ENCODE results near the gene PEX16. TPM values are rescaled to one million over a fixed set of nuclear protein-coding genes. Genes with fewer than 3 reads are reported as not detected.

The PEX16 gene
- total RNA-seq, 1 experiment from 2014 or later = 33.2 TPM

DNA sequence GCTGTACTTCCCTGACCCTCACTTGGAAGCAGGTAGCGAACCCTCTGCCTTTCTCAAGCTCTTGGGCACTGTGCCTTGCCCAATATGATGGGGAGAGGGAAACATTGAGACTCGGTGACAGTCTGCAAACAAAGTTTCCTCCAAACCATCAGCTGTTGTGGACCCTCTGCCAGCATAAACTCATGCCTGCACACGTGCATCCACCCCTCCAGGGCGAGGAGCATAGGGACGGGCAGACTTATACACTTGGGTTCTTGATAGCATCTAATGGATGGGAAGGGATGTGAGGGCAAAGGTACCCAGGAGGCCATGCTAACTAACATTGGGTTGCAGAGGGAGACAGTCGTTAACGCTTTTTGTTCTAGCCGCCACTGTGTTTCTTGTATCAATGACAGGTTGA is 40.5 kb downstream of the PEX16 start:
- H3K4me3 ChIP-seq (replicated peaks in 1 of 2; ENCODE audit: low read depth in 1 of 2, low read length in 2 of 2) = no peak overlapping the region
- no peaks in the 10 kb centered on the region for H3K27me3 ChIP-seq (ENCODE audit: insufficient read depth, low read length)
- H3K9me3 ChIP-seq (ENCODE audit: control insufficient read depth in 1 of 2, insufficient read depth in 1 of 2, low read depth in 1 of 2, low read length in 2 of 2) = no peaks in the 10 kb centered on the region
- CTCF ChIA-PET = no interaction called here
- RAD21 ChIA-PET (ENCODE audit: low non-redundant PET in 1 of 2, low total read pairs in 2 of 2, uncharacterized antibody in 2 of 2, unreplicated experiment in 2 of 2) = no interaction called here
- no peaks in the 10 kb centered on the region for H4K20me1 ChIP-seq (ENCODE audit: insufficient read depth)
- POLR2A ChIA-PET = no interaction called here
- ATAC-seq = no peak
- no peak overlapping the region for H3K4me2 ChIP-seq (ENCODE audit: low read length)
- H3K9ac ChIP-seq (ENCODE audit: low read length) = no peak overlapping the region
- peaks cover 25 to 34% of the 10 kb centered on the region in 2 experiments for H3K4me1 ChIP-seq (ENCODE audit: control insufficient read depth in 1 of 2, insufficient read depth in 2 of 2, low read length in 2 of 2)
- no peaks in the 10 kb centered on the region for H3K79me2 ChIP-seq (ENCODE audit: insufficient read depth, low read length)
- H3K27ac ChIP-seq (ENCODE audit: low read depth, low read length) = no peak overlapping the region
- intact Hi-C loops (cut with micrococcal nuclease) = no loop called here
- peaks cover 5 to 13% of the 10 kb centered on the region in 2 experiments; a peak in 3 of 4 replicates for H3K36me3 ChIP-seq (ENCODE audit: control insufficient read depth in 1 of 2, insufficient read depth in 2 of 2, low read length in 2 of 2)
- DNase-seq (ENCODE audit: low read depth, low spot score) = no peak
- no peak overlapping the region for H2AFZ ChIP-seq (ENCODE audit: low read depth, low read length, poor library complexity, severe bottlenecking)
- no TSS peak for BruUV-seq (replicated peaks)
- no peak for TF ChIP-seq ZFX (IDR thresholded peaks at IDR 0.05)
- TF ChIP-seq, protein P1, sequence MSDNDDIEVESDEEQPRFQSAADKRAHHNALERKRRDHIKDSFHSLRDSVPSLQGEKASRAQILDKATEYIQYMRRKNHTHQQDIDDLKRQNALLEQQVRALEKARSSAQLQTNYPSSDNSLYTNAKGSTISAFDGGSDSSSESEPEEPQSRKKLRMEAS (IDR thresholded peaks at IDR 0.05) = no peak
- no peak for TF ChIP-seq EGR1 (IDR thresholded peaks at IDR 0.05; ENCODE audit: low read depth)
- no peak for TF ChIP-seq CBX3 (IDR thresholded peaks at IDR 0.05; ENCODE audit: low read depth)
- no peak for TF ChIP-seq POLR2AphosphoS5 (IDR thresholded peaks at IDR 0.05; ENCODE audit: low read depth, low read length)
- TF ChIP-seq POLR2A (IDR thresholded peaks at IDR 0.05; ENCODE audit: borderline replicate concordance, extremely low read depth, insufficient read depth, insufficient read length) = no peak
- no peak for TF ChIP-seq SIN3A (IDR thresholded peaks at IDR 0.05; ENCODE audit: low read depth)
- no peaks in the 10 kb centered on the region for H3K9me2 ChIP-seq (ENCODE audit: insufficient read depth)

DNA sequence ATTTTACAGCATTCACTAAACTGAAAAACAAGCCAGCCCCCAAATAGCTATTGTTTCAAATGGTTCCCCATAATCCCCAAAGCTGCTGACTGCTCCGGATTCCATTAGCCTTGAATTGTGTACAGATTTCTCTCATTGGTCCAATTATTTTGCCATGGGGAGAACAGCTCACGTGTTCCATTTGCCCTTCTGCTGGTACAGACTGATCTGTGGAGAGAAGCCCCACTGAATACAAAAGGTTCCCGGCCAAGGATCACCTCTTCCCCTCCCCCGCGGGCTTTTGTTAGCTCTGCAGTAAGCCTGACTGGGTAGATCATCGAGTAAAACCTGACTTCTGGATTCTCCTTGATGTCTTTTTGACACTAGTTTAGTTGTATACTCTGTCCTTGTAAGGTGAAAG is 41.3 kb downstream of the PEX16 start:
- H3K4me1 ChIP-seq (ENCODE audit: control insufficient read depth in 1 of 2, insufficient read depth in 2 of 2, low read length in 2 of 2) = peaks cover 20 to 28% of the 10 kb centered on the region in 2 experiments
- ATAC-seq (no peak), DNase-seq (ENCODE audit: low read depth, low spot score) (no peak)
- no peaks in the 10 kb centered on the region for H4K20me1 ChIP-seq (ENCODE audit: insufficient read depth)
- H3K9me2 ChIP-seq (ENCODE audit: insufficient read depth) = no peaks in the 10 kb centered on the region
- H3K4me2 ChIP-seq (ENCODE audit: low read length) = no peak overlapping the region
- no peak overlapping the region for H3K27ac ChIP-seq (ENCODE audit: low read depth, low read length)
- ChIA-PET RAD21 (ENCODE audit: low non-redundant PET in 1 of 2, low total read pairs in 2 of 2, uncharacterized antibody in 2 of 2, unreplicated experiment in 2 of 2) (no interaction called here), POLR2A (no interaction called here), CTCF (no interaction called here)
- H3K79me2 ChIP-seq (ENCODE audit: insufficient read depth, low read length) = no peaks in the 10 kb centered on the region
- BruUV-seq (replicated peaks) = no TSS peak
- no peak overlapping the region for H3K4me3 ChIP-seq (replicated peaks in 1 of 2; ENCODE audit: low read depth in 1 of 2, low read length in 2 of 2)
- H3K36me3 ChIP-seq (ENCODE audit: control insufficient read depth in 1 of 2, insufficient read depth in 2 of 2, low read length in 2 of 2) = peaks cover 5 to 13% of the 10 kb centered on the region in 2 experiments; a peak in 3 of 4 replicates
- H3K9ac ChIP-seq (ENCODE audit: low read length) = no peak overlapping the region
- no peaks in the 10 kb centered on the region for H3K27me3 ChIP-seq (ENCODE audit: insufficient read depth, low read length)
- intact Hi-C loops (cut with micrococcal nuclease) = no loop called here
- H2AFZ ChIP-seq (ENCODE audit: low read depth, low read length, poor library complexity, severe bottlenecking) = no peak overlapping the region
- no peaks in the 10 kb centered on the region for H3K9me3 ChIP-seq (ENCODE audit: control insufficient read depth in 1 of 2, insufficient read depth in 1 of 2, low read depth in 1 of 2, low read length in 2 of 2)
- TF ChIP-seq YY1 (IDR thresholded peaks at IDR 0.05; ENCODE audit: extremely low read depth, insufficient replicate concordance, low read depth, low read length) (no peak), ZFX (IDR thresholded peaks at IDR 0.05) (no peak), EGR1 (IDR thresholded peaks at IDR 0.05; ENCODE audit: low read depth) (no peak), CEBPB (IDR thresholded peaks at IDR 0.05; ENCODE audit: low read depth) (no peak), EZH2phosphoT487 (IDR thresholded peaks at IDR 0.05; ENCODE audit: borderline replicate concordance) (no peak), ELF1 (IDR thresholded peaks at IDR 0.05; ENCODE audit: borderline replicate concordance, low read depth) (no peak), EZH2 (IDR thresholded peaks at IDR 0.05) (no peak), CBX3 (IDR thresholded peaks at IDR 0.05; ENCODE audit: low read depth) (no peak), POLR2AphosphoS5 (IDR thresholded peaks at IDR 0.05; ENCODE audit: low read depth, low read length) (no peak), SP1 (IDR thresholded peaks at IDR 0.05; ENCODE audit: low read depth) (no peak), SRF (IDR thresholded peaks at IDR 0.05; ENCODE audit: low read depth) (no peak), ZNF274 (IDR thresholded peaks at IDR 0.05; ENCODE audit: low read depth, low read length) (no peak), TCF7L2 (IDR thresholded peaks at IDR 0.05; ENCODE audit: borderline replicate concordance, extremely low read depth, insufficient read depth, insufficient read length) (no peak)
- TF ChIP-seq, protein P2, sequence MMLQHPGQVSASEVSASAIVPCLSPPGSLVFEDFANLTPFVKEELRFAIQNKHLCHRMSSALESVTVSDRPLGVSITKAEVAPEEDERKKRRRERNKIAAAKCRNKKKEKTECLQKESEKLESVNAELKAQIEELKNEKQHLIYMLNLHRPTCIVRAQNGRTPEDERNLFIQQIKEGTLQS (IDR thresholded peaks at IDR 0.05) = no peak
- TF ChIP-seq, protein P3, sequence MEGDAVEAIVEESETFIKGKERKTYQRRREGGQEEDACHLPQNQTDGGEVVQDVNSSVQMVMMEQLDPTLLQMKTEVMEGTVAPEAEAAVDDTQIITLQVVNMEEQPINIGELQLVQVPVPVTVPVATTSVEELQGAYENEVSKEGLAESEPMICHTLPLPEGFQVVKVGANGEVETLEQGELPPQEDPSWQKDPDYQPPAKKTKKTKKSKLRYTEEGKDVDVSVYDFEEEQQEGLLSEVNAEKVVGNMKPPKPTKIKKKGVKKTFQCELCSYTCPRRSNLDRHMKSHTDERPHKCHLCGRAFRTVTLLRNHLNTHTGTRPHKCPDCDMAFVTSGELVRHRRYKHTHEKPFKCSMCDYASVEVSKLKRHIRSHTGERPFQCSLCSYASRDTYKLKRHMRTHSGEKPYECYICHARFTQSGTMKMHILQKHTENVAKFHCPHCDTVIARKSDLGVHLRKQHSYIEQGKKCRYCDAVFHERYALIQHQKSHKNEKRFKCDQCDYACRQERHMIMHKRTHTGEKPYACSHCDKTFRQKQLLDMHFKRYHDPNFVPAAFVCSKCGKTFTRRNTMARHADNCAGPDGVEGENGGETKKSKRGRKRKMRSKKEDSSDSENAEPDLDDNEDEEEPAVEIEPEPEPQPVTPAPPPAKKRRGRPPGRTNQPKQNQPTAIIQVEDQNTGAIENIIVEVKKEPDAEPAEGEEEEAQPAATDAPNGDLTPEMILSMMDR (IDR thresholded peaks at IDR 0.05 in 2 of 3, conservative IDR thresholded peaks at IDR 0.05 in 1 of 3; ENCODE audit: borderline replicate concordance in 1 of 3, insufficient read depth in 1 of 3, low read depth in 2 of 3, low read length in 2 of 3) = no peak
- TF ChIP-seq, protein P1 (IDR thresholded peaks at IDR 0.05) = no peak
